CD14-positive monocyte (primary cell): ENCODE data around the gene KHDC1L. TPM values are rescaled to one million over a fixed set of nuclear protein-coding genes. Genes with fewer than 3 reads are reported as not detected.

Source experiments
- DNase-seq, 3 donors: peaks; one replicate each; pipeline ENCODE4 v3.0.0-alpha.2; 2011 to 2022
- H2AFZ ChIP-seq: 2 replicates; pipeline ENCODE4 v1.6.0; 2012; ENCODE audit warnings: mild to moderate bottlenecking, low read depth, low read length, inconsistent platforms; ENCODE audit not compliant: insufficient read depth, poor library complexity, severe bottlenecking
- H3K27ac ChIP-seq, 2 donors: 1 replicate in 1 of 2; 2 replicates in 1 of 2; pipeline ENCODE4 v1.5.1; 2012 to 2013; ENCODE audit warnings: low read length in 2 of 2, control low read depth in 1 of 2, inconsistent platforms in 1 of 2, low read depth in 1 of 2, mild to moderate bottlenecking in 1 of 2
- H3K27me3 ChIP-seq, 2 donors: one replicate each; pipeline versions ENCODE4 v1.6.0 to v1.6.1; 2011 to 2013; ENCODE audit warnings: low read length in 2 of 2; ENCODE audit not compliant: control insufficient read depth in 2 of 2, insufficient read depth in 2 of 2
- H3K36me3 ChIP-seq, 2 donors: replicated peaks in 1 of 2; 1 replicate in 1 of 2; 2 replicates in 1 of 2; pipeline versions ENCODE4 v1.5.1 to v1.6.1; 2012 to 2013; ENCODE audit warnings: low read length in 2 of 2, control low read depth in 1 of 2, inconsistent platforms in 1 of 2, mild to moderate bottlenecking in 1 of 2; ENCODE audit not compliant: insufficient read depth in 2 of 2, control insufficient read depth in 1 of 2
- H3K4me1 ChIP-seq, 2 donors: 1 replicate in 1 of 2; 2 replicates in 1 of 2; pipeline versions ENCODE4 v1.5.1 to v1.6.1; 2012 to 2013; ENCODE audit warnings: low read length in 2 of 2, control low read depth in 1 of 2, inconsistent platforms in 1 of 2, mild to moderate bottlenecking in 1 of 2, moderate library complexity in 1 of 2; ENCODE audit not compliant: insufficient read depth in 2 of 2, control insufficient read depth in 1 of 2
- H3K4me2 ChIP-seq: replicated peaks from 2 replicates; pipeline ENCODE3; 2012; ENCODE audit warnings: low read length, moderate library complexity, mild to moderate bottlenecking; ENCODE audit not compliant: poor library complexity, severe bottlenecking; ENCODE audit errors: extremely low read depth
- H3K4me3 ChIP-seq, 3 experiments: fragments of 200-600 bp in 1 of 3; sonication (generic) in 1 of 3; replicated peaks in 1 of 3; 1 replicate in 2 of 3; 2 replicates in 1 of 3; pipeline ENCODE4 v1.5.1; 2011 to 2013; ENCODE audit warnings: low read length in 3 of 3, mild to moderate bottlenecking in 3 of 3, control low read depth in 2 of 3, low read depth in 2 of 3, inconsistent platforms in 1 of 3, moderate library complexity in 1 of 3
- H3K79me2 ChIP-seq: 2 replicates; pipeline ENCODE4 v1.6.0; 2012; ENCODE audit warnings: mild to moderate bottlenecking, control low read depth, inconsistent platforms, low read length, moderate library complexity; ENCODE audit not compliant: insufficient read depth
- H3K9ac ChIP-seq: 2 replicates; pipeline ENCODE4 v1.6.0; 2017; ENCODE audit warnings: low read length, mild to moderate bottlenecking; ENCODE audit not compliant: insufficient read depth, poor library complexity, severe bottlenecking
- H3K9me3 ChIP-seq, 2 donors: replicated peaks in 1 of 2; 1 replicate in 1 of 2; 2 replicates in 1 of 2; pipeline versions ENCODE4 v1.5.1 to v1.6.1; 2012 to 2013; ENCODE audit warnings: low read length in 2 of 2, control low read depth in 1 of 2; ENCODE audit not compliant: control insufficient read depth in 1 of 2, insufficient read depth in 1 of 2
- H4K20me1 ChIP-seq: 2 replicates; pipeline ENCODE4 v1.6.0; 2012; ENCODE audit warnings: mild to moderate bottlenecking, low read length, control low read depth, moderate library complexity; ENCODE audit not compliant: insufficient read depth
- H3K27ac Mint-ChIP-seq, 7 donors: one replicate each; pipeline ENCODE4 v1.8.0; 2020; ENCODE audit warnings: mild to moderate bottlenecking in 7 of 7, mixed read lengths in 7 of 7, moderate library complexity in 6 of 7, inconsistent platforms in 2 of 7
- H3K27me3 Mint-ChIP-seq, 3 donors: one replicate each; pipeline ENCODE4 v1.8.0; 2021 to 2022; ENCODE audit warnings: low read depth in 3 of 3, mild to moderate bottlenecking in 3 of 3, mixed read lengths in 3 of 3, moderate library complexity in 3 of 3, inconsistent platforms in 1 of 3
- H3K36me3 Mint-ChIP-seq, 2 donors: one replicate each; pipeline ENCODE4 v1.8.0; 2020; ENCODE audit warnings: mixed read lengths in 2 of 2, inconsistent platforms in 1 of 2, mild to moderate bottlenecking in 1 of 2
- H3K4me1 Mint-ChIP-seq: one replicate; pipeline ENCODE4 v1.8.0; 2020; ENCODE audit warnings: mild to moderate bottlenecking, mixed read lengths
- H3K4me3 Mint-ChIP-seq, 2 donors: one replicate each; pipeline ENCODE4 v1.8.0; 2020; ENCODE audit warnings: mild to moderate bottlenecking in 2 of 2, mixed read lengths in 2 of 2, moderate library complexity in 1 of 2
- H3K9me3 Mint-ChIP-seq, 7 donors: one replicate each; pipeline ENCODE4 v1.8.0; 2020 to 2022; ENCODE audit warnings: mixed read lengths in 7 of 7, mild to moderate bottlenecking in 6 of 7, moderate library complexity in 6 of 7, inconsistent platforms in 2 of 7
- CTCF ChIP-seq: fragments of 200-600 bp; IDR thresholded peaks from one replicate; pipeline ENCODE4 v1.8.0; 2022; ENCODE audit warnings: antibody characterized with exemption, mild to moderate bottlenecking
- WGBS: methylation state at CpG from one replicate; pipeline ENCODE4 v1.1.5; 2013; ENCODE audit warnings: missing lambda C conversion rate; ENCODE audit not compliant: insufficient coverage; 5-methylcytosine and 5-hydroxymethylcytosine counted together
- intact Hi-C, 2 donors: fragments of 100-400 bp; cut with micrococcal nuclease; formaldehyde crosslinking; loops; one replicate each; pipeline versions ENCODE4 v1.15.0 to v1.15.1; 2023
- polyA plus RNA-seq, 3 donors: library from polyadenylated mRNA; depleted of rRNA in 1 of 3; unstranded in 2 of 3; stranded (reverse) in 1 of 3; fragments of 300-500 nt in 2 of 3; fragments of >200 nt in 1 of 3; fragmentation: Illumina TruSeq in 2 of 3; gene quantifications; 1 replicate in 2 of 3; 2 replicates in 1 of 3; pipeline ENCODE4 v1.2.3, GENCODE V29; 2012 to 2021

The KHDC1L gene
- polyA plus RNA-seq, 3 donors, result not detected

GRCh38 chr6:73240730-73241129, 15.4 kb upstream of the KHDC1L start:
- Histone ChIP-seq H3K9ac (no peak overlapping the region), H4K20me1 (no peaks in the 10 kb centered on the region), H3K36me3 (no peaks in the 10 kb centered on the region), H3K9me3 (no peaks in the 10 kb centered on the region), H3K4me1 (no peaks in the 10 kb centered on the region), H3K4me2 (no peak overlapping the region), H2AFZ (no peak overlapping the region), H3K27me3 (no peaks in the 10 kb centered on the region), H3K79me2 (no peaks in the 10 kb centered on the region), H3K27ac (no peak overlapping the region), H3K4me3 (no peak overlapping the region)
- Mint-ChIP-seq H3K4me1 (no peaks in the 10 kb centered on the region), H3K27ac (no peak overlapping the region), H3K36me3 (no peaks in the 10 kb centered on the region), H3K27me3 (peaks cover 0 to 3% (median 0%) of the 10 kb centered on the region in 3 donors), H3K4me3 (no peak overlapping the region), H3K9me3 (peaks cover 0 to under 1% (median 0%) of the 10 kb centered on the region in 7 donors)
- TF ChIP-seq CTCF, result no peak
- no peak for DNase-seq
- intact Hi-C loops, result no loop called here
- WGBS, result no CpG with 5 or more reads among the region's 4 CpGs

- H3K36me3 Mint-ChIP-seq, result no peaks in the 10 kb centered on the region
- no peak overlapping the region for H3K27ac ChIP-seq
- no peaks in the 10 kb centered on the region for H3K79me2 ChIP-seq
- H3K9me3 Mint-ChIP-seq, result peaks cover 0 to 3% (median 0%) of the 10 kb centered on the region in 7 donors
- H3K27me3 Mint-ChIP-seq, result peaks cover 0 to 5% (median 0%) of the 10 kb centered on the region in 3 donors
- no peaks in the 10 kb centered on the region for H4K20me1 ChIP-seq
- H3K4me2 ChIP-seq, result no peak overlapping the region
- H2AFZ ChIP-seq, result no peak overlapping the region
- H3K27ac Mint-ChIP-seq, result no peak overlapping the region
- DNase-seq, result no peak
- TF ChIP-seq CTCF, result no peak
- WGBS, result 100% methylated on average over 3 of the region's 5 CpGs
- no peaks in the 10 kb centered on the region for H3K27me3 ChIP-seq
- H3K36me3 ChIP-seq, result no peaks in the 10 kb centered on the region
- intact Hi-C loops, result no loop called here
- peaks cover 3% of the 10 kb centered on the region for H3K4me1 Mint-ChIP-seq
- H3K4me3 Mint-ChIP-seq, result no peak overlapping the region
- H3K9me3 ChIP-seq, result no peaks in the 10 kb centered on the region
- H3K9ac ChIP-seq, result no peak overlapping the region
- no peaks in the 10 kb centered on the region for H3K4me1 ChIP-seq
- no peak overlapping the region for H3K4me3 ChIP-seq
Measured at GRCh38 chr6:73236144-73236750, 11.0 kb upstream of the KHDC1L start.
